Transverse colon (tissue), 3 donors: ENCODE measurements around the gene PEF1.

Experiments
- EP300 ChIP-seq: sonication (generic); formaldehyde crosslinking; IDR thresholded peaks from one replicate; pipeline ENCODE4 v1.6.1; 2017; ENCODE audit warnings: antibody characterized with exemption, low read depth
- POLR2A ChIP-seq: fragments of 450-650 bp; IDR thresholded peaks from one replicate; pipeline ENCODE4 v1.6.1; 2016; ENCODE audit warnings: antibody characterized with exemption, mild to moderate bottlenecking, moderate library complexity
- TF ChIP-seq, protein P1 (sequence below), 5 experiments: fragments of 200-600 bp in 3 of 5; fragments of 450-650 bp in 2 of 5; sonication (generic) in 3 of 5; IDR thresholded peaks; 1 replicate in 2 of 5; 2 replicates in 3 of 5; pipeline ENCODE4 v1.5.1; 2016 to 2017; ENCODE audit warnings: antibody characterized with exemption in 5 of 5, inconsistent platforms in 3 of 5, mild to moderate bottlenecking in 2 of 5, moderate library complexity in 1 of 5

GRCh38 chr1:31583082-31583994 is 61.3 kb downstream of the PEF1 start:
- TF ChIP-seq, protein P1, sequence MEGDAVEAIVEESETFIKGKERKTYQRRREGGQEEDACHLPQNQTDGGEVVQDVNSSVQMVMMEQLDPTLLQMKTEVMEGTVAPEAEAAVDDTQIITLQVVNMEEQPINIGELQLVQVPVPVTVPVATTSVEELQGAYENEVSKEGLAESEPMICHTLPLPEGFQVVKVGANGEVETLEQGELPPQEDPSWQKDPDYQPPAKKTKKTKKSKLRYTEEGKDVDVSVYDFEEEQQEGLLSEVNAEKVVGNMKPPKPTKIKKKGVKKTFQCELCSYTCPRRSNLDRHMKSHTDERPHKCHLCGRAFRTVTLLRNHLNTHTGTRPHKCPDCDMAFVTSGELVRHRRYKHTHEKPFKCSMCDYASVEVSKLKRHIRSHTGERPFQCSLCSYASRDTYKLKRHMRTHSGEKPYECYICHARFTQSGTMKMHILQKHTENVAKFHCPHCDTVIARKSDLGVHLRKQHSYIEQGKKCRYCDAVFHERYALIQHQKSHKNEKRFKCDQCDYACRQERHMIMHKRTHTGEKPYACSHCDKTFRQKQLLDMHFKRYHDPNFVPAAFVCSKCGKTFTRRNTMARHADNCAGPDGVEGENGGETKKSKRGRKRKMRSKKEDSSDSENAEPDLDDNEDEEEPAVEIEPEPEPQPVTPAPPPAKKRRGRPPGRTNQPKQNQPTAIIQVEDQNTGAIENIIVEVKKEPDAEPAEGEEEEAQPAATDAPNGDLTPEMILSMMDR (IDR thresholded peaks at IDR 0.05) = no peak
- TF ChIP-seq POLR2A (no peak), EP300 (no peak)
